H54 (cell line): Measurements from ENCODE around the gene RHBDD2.
"Not testable (repeated sequence)": the region's sequence is repeated elsewhere in the genome, so short reads cannot be mapped to it uniquely, and the experiment has no call there.

ENCODE experiments used
- DNase-seq: peaks from one replicate; pipeline ENCODE4 v3.0.0; 2011; ENCODE audit warnings: low spot score, mixed read lengths; ENCODE audit not compliant: insufficient read length
- FAIRE-seq: peaks from 3 replicates; lab custom pipeline; 2011; peaks lifted over from hg19 to GRCh38; lab: Jason Lieb, UNC
- POLR2A ChIP-seq: IDR thresholded peaks from 2 replicates; pipeline ENCODE4 v1.6.1; 2011; ENCODE audit warnings: low read depth, mild to moderate bottlenecking, low read length

The RHBDD2 gene

DNA sequence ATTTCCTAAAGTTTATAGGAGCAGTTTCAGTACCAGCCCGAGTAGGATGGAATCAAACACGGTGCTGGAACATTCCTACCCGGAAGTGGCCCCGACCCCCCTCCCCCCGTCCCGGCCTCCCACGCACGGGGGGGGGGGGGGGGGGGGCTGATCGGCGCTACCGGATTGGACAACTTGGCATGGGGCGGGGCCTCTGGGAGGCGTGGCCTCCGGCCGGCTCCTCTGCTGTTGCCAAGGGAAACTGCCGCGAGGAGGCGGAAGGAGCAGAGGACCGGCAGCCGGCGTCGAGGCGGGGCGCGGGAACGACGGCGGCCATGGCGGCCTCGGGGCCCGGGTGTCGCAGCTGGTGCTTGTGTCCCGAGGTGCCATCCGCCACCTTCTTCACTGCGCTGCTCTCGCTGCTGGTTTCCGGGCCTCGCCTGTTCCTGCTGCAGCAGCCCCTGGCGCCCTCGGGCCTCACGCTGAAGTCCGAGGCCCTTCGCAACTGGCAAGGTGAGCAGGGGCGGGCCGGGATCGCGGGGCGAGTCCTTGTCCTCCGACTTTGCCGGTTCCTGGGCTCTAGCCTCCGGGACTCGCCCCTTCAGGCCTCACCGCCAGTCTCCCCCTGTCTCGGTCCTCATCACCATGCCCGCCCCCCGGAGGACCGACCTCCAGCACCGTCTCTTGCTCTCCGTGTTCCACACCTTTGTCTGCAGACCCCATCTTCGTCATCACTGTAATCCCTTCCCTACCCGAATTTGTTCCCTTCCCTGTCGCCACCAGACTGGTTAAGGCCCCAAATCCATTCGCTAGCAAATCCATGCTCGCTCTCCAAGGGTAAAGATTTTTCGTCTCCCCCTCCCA, at the start of gene RHBDD2:
TSS of gene RHBDD2 (plus strand) at position 266 of the 843 bp plus-strand sequence. CDS start at position 315, 49 bp downstream.
- no peak for FAIRE-seq
- peak; percentile 97 for DNase-seq
- peak; percentile 99 for TF ChIP-seq POLR2A

DNA sequence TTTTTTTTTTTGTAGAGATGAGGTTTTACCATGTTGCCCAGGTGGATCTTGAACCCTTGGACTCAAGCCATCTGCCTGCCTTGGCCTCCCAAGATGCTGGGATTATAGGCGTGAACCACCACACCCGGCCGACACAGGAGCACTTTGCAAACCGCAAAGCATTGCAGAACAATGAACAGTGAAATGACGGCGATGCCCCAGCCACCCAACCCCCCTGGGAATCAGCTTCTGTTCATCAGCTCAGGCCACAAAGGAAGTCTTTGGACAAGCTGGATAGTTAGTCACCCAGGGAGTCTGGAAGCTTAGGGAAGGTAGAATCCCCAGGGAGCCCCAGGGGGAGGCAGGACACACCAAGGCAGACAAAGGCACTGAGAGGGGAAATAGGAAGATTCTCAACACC, 49.2 kb upstream of the RHBDD2 start:
- FAIRE-seq, result peak; percentile 55
- DNase-seq, result peak; percentile 70

DNA sequence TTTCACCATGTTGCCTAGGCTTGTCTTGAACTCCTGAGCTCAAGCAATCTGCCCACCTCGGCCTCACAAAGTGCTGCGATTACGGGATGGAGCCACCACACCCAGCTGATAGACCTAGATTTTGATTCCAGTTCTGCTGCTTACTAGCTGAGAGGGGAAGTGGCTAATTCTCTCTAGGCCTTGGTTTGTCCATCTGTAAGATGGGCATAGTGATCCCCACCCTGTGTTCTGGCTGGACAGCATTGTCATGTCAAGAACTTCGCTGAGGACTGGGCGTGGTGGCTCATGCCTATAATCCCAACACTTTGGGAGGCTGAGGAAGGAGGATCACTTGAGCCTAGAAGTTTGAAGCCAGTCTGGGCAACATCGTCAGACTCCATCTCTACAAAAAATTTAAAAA, 47.9 kb upstream of the RHBDD2 start:
- no peak for FAIRE-seq
- TF ChIP-seq POLR2A, result no peak
- no peak for DNase-seq

DNA sequence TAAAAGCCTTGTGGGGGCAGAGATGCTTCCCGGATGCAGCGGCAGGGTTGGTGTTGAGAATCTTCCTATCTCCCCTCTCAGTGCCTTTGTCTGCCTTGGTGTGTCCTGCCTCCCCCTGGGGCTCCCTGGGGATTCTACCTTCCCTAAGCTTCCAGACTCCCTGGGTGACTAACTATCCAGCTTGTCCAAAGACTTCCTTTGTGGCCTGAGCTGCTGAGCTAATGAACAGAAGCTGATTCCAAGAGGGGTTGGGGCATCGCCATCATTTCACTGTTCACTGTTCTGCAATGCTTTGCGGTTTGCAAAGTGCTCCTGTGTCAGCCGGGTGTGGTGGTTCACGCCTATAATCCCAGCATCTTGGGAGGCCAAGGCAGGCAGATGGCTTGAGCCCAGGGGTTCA, 45.2 kb upstream of the RHBDD2 start:
- FAIRE-seq, DNase-seq: not testable (repeated sequence)

DNA sequence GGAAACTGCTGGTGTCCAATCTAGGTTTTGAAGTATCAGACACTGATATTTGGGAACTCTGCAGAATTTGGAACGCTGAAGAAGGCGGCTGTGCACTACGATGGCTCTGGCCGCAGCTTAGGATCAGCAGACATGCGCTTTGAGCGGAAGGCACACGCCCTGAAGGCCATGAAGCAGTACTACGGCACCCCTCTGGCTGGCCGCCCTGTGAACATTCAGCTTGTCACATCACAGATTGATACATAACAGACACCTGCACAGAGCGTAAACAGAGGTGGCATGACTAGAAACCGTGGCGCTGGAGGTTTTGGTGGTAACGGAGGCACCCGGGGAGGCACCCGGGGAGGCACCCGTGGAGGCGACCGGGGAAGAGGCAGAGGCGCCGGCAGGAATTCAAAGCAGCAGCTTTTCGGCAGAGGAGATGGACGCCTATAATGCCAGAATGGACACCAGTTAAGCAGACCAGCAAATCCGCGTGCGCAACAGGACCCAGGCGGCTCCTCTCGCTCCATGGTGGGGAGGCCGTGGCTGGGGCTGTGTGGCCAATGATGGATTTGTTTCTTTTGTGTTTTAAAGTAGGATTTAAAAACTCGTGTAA, 43.0 kb upstream of the RHBDD2 start:
- no peak for DNase-seq
- no peak for FAIRE-seq
- no peak for TF ChIP-seq POLR2A

DNA sequence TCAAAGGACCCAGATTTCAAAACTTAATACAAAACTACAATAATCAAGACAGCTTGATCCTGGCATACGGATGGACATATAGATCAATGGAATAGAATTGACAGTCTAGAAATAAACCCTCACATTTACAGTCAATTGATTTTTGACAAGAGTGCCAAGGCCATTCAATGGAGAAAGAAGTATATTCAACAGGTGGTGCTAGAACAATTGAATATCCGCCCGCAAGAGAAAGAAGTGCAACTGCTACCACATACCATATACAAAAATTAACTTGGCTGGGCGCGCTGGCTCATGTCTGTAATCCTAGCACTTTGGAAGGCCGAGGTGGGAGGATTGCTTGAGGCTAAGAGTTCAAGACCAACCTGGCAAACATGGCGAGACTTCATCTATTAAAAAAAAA, 42.0 kb upstream of the RHBDD2 start:
- no peak for DNase-seq
- no peak for FAIRE-seq
- TF ChIP-seq POLR2A, result no peak

GRCh38 chr7:75838281-75838930, 40.4 kb upstream of the RHBDD2 start:
- not testable (repeated sequence) for FAIRE-seq, DNase-seq

DNA sequence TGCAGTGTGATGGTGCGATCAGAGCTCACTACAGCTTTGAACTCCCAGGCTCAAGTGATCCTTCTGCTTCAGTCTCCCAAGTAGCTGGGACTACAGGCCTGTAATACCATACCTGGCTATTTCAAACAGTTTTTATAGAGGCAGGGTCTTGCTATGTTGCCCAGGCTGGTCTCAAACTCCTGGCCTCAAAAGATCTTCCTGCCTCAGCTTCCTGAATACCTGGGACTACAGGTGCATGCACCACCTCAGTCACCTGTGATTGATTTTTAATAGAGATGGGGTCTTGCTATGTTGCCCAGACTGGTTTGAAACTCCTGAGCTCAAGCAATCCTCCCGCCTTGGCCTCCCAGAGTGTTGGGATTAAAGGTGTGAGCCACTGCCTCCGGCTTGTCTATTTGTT, 38.8 kb upstream of the RHBDD2 start:
- no peak for TF ChIP-seq POLR2A
- DNase-seq (no peak), FAIRE-seq (no peak)

DNA sequence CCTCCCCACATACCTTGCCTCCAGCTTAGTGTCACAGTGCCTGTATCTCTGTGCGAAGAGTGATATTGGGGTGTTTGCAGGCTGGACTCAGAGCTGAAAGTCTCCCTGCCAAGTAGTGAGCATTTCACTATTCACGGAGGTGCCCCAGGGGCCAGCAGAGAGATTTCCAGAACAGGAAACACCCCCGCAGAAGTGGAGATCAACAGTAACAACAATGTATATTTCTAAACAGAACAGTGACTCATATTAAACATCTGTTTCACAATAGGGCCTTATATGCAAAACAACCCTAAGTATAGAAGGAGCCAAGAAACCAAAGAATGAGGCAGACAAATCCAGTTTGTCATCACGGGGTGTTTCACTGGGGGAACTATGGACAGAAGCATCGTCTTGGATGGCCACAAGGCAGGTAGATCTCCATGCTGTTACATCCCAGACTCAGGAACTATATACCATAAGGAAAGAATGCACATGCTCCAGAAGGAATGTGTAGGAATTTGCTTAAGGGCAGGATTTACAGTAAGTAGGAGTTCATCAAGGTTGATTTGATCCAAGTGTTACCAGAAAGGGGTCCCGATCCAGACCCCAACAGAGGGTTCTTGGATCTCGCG, 35.9 kb upstream of the RHBDD2 start:
- no peak for TF ChIP-seq POLR2A
- FAIRE-seq, result no peak
- peak; percentile 28 for DNase-seq

- DNase-seq (no peak), FAIRE-seq (no peak)
- TF ChIP-seq POLR2A, result no peak
Observed at GRCh38 chr7:75843613-75844116, 35.2 kb upstream of the RHBDD2 start.

- no peak for TF ChIP-seq POLR2A
- no peak for FAIRE-seq
- DNase-seq, result no peak
Observed at GRCh38 chr7:75844158-75844557, 34.7 kb upstream of the RHBDD2 start.

GRCh38 chr7:75845132-75845531, 33.7 kb upstream of the RHBDD2 start:
- not testable (repeated sequence) for DNase-seq, FAIRE-seq

- TF ChIP-seq POLR2A, result no peak
- FAIRE-seq (no peak), DNase-seq (no peak)
Observed at GRCh38 chr7:75847707-75848106, 31.1 kb upstream of the RHBDD2 start.

DNA sequence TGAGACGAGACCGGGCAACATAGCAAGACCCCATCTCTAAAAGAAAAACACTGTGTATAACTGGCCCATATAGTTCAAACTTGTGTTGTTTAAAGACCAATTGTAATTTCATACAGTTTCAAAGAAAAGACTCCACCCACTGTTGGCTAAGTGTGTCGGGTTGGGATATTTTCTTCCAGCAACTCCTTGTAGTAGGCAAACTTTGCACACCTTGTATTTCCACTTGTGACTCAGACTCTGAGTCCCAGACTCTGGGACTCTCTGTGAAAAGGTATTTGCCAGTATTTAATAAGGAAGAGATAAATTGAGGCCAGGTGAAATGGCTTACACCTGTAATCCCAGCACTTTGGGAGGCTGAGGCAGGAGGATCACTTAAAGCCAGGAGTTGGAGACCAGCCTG, 29.3 kb upstream of the RHBDD2 start:
- DNase-seq (no peak), FAIRE-seq (no peak)
- TF ChIP-seq POLR2A, result no peak

DNA sequence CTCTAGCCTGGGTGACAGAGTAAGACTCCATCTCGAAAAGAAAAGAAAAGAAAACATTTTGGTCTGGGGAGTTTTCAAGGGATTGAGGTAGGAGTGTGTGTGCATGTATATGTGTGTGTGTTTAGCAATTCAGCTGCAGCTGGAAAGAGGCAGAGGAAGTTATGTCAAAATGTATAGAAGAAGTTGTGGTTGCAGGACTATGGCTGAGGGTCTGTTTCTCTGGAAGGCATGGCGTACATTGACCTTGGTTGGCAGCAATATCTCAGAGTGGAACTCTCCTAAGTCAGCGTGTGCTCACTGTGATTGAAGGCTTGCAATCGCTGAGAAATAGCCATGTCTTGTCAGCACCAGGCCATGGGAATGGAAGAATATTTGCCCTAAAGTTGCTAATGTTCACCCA, 28.6 kb upstream of the RHBDD2 start:
- no peak for DNase-seq
- FAIRE-seq, result no peak
- TF ChIP-seq POLR2A, result no peak
